Muscle of arm (tissue), 14 donors: ENCODE results near the gene NPIPA3. TPM values are rescaled to one million over a fixed set of nuclear protein-coding genes. Genes with fewer than 3 reads are reported as not detected.
"Not testable (repeated sequence)": the region's sequence is repeated elsewhere in the genome, so short reads cannot be mapped to it uniquely, and the experiment has no call there.

Experiments used
- DNase-seq: peaks from one replicate; pipeline ENCODE4 v3.0.0-alpha.2; 2013
- long read RNA-seq, 11 donors: transcript quantifications; one replicate each; lab custom pipeline, GENCODE V29; 2026
- polyA plus RNA-seq, 12 donors: library from polyadenylated mRNA; unstranded; fragments of 120-200 nt; gene quantifications; one replicate each; pipeline ENCODE4 v1.2.1, GENCODE V29; 2013; ENCODE audit not compliant: insufficient read length in 12 of 12

Gene NPIPA3
- polyA plus RNA-seq = 10 to 100 TPM in 3 of 12 donors, 1 to 10 TPM in 8, not detected in 1; 1.4 to 17.1 (median 7.5) TPM
- long read RNA-seq, donor 1 = 0 reads
- long read RNA-seq, donor 2 = 0 reads
- long read RNA-seq, donor 3 = 0 reads
- long read RNA-seq, donor 4 = 0 reads
- long read RNA-seq, donor 5 = 0 reads
- long read RNA-seq, donor 6 = 0 reads
- long read RNA-seq, donor 7 = 0 reads
- long read RNA-seq, donor 8 = 0 reads
- long read RNA-seq, donor 9 = 0 reads
- long read RNA-seq, donor 10 = 0 reads
- long read RNA-seq, donor 11 = 0 reads

DNA sequence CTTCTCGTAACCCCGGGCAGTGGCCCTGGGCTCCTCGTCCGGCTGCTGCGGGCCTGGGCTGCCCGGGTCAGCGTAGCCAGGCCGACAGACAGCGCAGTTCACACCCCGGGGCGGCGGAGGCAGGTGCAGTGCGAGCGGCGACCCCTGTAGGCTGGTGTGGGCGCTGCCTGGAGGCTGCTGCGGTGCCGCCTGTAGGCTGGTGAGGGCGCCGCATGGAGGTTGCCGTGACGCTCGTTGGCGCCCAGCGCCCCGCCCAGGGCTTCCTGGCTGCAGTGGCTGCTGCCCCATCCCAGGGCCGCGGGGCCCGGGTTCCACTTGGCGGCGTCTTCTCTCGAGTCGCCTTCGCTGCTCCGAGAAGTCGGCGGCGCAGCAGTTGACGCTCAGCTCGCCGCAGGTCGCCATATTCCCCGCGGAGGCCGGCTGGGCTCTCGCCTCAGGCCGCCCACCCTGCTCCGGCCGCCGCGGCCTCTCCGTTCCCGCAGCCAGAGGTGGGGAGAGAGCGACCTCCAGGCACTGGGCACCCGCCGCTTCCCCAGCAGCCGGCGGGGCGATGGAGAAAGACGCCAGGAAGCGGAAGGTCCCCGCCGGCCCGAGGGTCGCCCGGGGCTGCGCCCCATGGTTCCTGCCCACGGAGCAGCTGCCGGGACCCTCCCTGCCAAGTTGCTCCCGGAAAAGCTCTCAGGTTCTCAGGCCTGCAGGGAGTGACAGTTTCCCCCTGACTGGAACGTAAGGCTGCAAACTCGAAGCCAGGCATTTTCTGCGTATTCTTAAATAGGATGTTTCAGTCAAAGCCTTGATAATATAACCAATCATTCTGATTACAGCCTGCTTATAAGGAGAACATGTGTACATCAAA, at the start of gene NPIPA3:
Gene NPIPA3, plus strand, starts transcription at position 256 of the 856 bp plus-strand sequence. CDS start 5,533 bp downstream, outside the sequence.
- DNase-seq = not testable (repeated sequence)

DNA sequence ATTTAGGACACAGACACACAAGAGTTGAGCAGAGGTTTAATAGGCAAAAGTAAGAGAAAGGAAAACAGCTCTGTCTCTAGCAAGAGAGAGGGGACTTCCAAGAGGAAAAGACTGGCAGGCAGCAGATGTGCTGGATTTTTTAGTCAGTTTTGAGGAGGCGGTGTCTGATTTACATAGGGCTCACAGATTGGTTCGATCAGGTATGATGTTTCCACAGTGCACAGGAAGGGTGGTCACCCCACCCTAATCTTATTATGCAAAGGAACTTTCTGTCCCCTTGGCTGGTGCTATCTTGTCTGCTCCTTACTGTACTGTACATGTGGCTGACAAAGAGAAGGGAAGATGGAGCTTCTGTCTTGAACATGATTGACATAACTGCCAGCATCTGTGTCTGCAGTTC, 45.1 kb upstream of the NPIPA3 start:
- DNase-seq = no peak

DNA sequence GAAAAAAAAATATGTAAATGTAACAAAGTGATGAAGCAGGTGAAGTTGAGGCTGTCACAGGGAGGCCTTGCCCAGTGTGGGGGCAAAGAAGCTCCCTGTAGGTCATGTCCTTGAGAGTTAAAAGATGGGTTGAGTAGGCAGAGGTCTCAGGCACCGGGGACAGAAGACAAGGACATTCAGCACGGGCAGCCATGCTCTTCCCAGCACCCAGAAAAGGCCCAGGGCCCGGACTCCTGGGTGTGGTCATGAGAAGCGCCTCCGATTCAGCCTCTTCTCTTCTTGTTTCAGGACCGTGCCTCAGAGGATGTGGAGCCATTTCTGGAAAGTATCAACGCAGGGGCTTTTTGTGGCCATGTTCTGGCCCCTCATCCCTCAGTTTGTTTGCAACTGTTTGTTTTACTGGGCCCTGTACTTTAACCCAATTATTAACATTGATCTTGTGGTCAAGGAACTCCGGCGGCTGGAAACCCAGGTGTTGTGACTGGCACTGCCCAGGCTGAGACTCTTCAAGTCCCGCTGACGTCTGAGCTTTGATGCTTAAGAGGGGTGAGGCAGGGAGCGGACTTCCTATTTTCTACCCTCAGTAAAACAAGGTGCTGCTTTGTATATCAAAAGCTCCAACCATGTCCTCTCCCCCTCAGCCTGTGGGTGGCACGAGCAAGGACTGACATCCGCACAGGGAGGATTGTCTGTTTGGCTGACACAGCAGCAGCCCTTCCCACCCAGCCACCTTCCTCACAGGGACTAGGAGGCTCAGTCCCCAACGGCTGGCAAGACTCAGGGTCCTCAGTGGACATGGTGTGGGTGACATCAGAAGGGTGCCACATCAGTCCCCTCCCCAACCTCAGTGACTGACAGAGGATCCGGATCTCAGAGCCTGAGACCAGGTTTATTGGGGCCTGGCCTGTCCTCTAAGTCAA, 35.6 kb upstream of the NPIPA3 start:
- no peak for DNase-seq

DNA sequence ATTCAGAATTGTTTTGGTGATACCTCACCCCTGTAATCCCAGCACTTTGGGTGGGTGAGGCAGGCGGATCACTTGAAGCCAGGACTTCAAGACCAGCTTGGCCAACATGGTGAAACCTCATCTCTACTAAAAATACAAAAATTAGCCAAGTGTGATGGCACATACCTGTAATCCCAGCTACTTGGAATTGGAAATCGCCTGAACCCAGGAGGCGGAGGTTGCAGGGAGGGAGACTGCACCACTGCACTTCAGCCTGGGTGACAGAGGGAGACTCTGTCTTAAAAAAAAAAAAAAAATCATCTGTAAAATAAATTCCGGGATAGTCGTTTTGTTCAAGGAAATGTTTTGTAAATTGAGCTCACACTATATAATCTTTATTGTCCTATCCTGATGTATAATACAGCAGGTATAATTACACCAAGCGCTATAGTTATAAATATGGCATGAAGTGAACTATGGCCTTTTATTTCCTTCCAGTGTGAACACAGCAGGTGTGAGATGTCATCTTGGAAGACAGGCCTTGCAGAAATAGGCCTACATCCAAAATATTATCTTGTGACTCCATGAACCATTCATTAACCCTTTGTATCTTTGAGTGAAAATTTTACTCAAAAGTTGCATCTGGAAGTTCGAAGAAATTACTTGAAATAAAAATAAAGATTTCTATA, 34.5 kb upstream of the NPIPA3 start:
- DNase-seq = no peak

DNA sequence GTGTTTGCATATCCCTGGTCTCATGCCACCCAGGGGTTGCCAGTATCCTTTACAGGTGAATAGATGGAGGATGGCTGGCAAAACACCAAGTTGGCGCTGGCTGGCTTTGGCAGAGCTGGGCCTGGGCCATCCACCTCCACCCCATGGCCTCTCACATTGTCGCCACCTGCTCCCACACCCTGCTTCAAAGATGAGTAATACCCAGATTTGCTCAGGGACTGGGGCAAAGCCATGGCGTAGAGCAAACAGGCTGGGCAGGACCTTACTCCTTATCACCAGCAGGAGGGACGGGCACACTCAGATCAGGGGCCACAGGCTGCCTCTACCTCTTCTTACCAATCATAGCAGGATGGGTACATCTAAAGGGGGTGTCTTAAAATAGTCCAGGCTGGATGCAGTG, 33.4 kb upstream of the NPIPA3 start:
- DNase-seq = no peak

DNA sequence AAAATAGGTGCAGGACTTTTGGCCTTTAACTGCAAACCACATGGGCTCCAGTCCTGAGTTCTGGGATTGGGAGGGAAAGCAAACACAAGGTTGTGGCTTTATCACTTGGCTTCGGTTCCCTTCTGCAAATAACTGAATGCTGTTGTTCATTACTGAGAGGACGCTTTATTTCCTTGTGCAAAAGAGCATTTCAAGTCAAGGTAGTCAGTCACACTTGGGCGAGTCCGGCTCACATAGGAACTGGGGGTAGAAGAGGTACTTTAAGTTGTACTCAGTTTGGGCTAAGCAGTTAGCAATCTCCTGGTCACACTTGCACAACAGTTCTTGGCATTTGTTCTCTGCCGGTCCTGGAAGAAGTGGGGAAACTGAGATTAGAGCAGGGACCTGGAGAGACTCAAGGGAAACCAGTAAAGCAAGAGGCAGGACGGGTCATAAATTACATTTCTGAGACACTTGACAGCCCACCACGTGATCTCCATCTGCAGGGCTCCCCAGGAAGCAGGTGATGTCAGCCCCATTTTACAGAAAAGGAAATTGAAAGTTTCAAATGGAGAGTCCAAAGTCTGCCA, 30.7 kb upstream of the NPIPA3 start:
- no peak for DNase-seq

DNA sequence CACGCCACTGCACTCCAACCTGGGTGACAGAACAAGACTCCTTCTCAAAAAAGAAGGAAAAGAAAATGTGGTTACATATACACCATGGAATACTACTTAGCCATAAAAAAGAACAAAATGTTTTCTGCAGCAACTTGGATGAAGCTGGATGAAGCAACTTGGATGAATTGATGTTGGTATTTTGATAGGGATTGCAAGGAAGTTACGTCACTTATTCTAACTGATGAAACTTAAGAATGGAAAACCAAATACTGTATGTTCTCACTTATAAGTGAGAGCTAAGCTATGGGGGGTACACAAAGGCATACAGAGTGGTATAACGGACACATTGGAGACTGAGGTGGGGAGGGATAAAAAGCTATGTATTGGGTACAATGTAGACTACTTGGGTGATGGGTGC, 26.6 kb upstream of the NPIPA3 start:
- DNase-seq = no peak

DNA sequence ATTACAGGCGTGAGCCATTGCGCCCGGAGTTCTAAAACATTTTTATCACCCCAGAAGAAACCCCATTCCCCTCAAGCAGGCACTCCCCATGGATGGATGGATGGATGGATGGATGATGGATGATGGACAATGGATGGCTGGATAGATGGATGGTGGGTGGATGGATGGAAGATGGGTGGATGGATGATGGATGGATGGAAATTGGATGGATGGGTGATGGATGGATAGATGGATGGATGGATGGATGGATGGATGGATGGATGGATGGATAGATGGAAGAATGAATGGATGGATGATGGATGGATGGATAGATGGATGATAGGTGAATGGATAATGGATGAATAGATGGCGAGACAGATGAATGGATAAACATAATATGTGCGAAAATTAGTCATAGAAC, 25.6 kb upstream of the NPIPA3 start:
- no peak for DNase-seq

DNA sequence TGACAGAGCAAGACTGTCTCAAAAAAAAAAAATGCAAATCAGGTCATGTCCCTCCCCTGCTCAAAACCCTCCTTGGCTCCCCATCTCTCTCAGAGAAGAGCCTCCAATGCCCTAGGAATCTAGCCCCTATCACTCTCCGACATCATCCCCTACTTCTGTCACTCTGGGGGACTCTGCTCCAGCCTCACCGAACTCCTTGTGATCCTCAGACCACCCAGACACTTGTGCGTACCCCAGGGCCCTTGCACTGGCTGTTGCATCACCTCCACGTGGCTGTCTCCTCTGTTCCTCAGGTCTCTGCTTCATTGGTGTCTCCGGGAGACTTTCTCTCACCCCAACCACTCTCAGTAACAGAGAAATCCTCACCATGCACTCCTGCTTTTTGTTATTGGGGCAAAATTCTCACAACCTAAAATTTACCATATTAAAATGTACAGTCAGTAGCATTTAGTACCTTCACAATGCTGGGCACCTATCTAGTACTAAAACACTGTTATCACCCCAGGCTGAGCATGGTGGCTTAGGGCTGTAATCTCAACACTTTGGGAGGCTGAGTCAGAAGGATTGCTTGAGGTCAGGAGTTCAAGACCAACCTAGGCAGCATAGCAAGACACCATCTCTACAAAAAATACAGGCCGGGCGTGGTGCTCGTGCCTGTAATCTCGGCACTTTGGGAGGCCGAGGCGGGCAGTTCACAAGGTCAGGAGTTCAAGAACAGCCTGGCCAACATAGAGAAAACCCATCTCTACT, 24.3 kb upstream of the NPIPA3 start:
- DNase-seq = no peak

DNA sequence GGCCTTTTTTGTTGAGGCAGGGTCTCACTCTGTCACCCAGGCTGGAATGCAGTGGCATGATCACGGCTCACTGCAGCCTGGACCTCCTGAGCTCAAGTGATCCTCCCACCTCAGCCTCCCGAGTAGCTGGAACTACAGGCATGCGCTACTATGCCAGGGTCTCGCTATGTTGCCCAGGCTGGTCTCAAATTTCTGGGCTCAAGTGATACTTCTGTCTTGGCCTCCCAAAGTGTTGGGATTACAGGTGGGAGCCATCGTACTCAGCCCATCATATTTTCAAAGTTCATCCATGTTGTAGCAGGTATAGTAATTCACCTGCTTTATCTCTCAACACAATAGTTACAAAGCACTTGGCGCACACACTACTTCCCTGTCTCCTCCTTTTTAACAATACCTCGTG, 22.8 kb upstream of the NPIPA3 start:
- not testable (repeated sequence) for DNase-seq

DNA sequence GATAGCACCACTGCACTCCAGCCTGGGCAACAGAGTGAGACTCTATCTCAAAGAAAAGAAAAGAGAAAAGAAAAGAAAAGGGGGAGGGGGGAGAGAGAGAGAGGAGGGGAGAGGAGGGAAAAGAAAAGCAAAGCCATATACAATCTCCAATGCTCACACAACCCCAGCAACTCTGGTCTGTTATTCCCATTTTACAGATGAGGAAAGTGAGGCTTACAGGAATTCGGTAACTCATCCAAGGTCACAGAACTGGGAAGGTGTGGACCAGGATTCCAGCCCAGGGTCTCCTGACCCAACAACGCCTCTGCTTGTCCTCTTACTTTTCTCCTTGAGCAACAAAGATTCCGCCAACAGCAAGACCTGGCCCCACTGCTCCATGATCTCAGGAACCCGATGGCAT, 22.1 kb upstream of the NPIPA3 start:
- DNase-seq = no peak

DNA sequence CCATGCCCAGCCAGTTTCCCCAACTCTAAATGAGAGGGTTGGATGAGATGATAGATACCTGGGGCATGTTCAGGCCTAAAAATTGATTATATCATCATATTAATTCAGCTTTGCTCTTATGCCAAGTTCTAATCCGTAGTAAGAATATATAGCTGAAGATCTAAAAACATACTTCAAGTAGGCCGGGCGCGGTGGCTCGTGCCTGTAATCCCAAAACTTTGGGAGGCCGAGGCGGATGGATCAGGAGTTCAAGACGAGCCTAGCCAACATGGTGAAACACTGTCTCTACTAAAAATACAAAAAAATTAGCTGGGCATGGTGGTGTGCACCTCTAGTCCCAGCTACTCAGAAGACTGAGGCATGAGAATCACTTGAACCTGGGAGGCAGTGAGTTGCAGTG, 21.1 kb upstream of the NPIPA3 start:
- DNase-seq = no peak

DNA sequence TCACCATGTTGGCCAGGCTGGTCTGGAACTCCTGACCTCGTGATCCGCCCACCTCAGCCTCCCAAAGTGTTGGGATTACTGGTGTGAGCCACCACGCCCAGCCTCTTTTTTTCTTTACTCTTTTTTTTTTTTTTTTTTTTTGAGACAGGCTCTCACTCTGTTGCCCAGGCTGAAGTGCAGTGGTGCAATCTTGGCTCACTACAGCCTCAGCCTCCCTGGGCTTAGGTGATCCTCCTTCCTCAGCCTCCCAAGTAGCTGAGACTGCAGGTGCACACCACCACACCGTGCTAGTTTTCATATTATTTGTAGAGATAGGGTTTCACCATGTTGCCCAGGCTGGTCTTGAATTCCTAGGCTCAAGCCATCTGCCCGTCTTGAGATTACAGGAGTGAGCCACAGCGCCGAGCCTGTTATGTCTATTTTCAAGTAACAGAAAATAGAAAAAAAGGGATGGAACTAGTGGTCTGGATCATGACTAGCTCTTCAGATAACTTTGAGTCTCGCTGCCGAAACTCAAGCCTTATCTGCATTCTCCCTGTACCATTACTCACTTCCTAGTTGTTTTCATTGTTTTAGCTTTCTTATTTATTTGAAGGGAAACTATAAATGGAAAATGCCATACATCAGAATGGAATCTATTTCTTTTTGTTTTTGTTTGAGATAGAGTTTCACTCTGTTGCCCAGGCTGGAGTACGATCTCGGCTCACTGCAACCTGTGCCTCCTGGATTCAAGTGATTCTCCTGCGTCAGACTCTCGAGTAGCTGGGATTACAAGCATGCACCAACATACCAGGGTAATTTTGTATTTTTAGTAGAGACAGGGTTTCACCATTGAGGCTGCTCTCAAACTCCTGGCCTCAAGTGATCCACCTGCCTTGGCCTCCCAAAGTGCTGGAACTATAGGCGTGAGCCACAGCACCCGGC, 17.1 kb upstream of the NPIPA3 start:
- DNase-seq = not testable (repeated sequence)

DNA sequence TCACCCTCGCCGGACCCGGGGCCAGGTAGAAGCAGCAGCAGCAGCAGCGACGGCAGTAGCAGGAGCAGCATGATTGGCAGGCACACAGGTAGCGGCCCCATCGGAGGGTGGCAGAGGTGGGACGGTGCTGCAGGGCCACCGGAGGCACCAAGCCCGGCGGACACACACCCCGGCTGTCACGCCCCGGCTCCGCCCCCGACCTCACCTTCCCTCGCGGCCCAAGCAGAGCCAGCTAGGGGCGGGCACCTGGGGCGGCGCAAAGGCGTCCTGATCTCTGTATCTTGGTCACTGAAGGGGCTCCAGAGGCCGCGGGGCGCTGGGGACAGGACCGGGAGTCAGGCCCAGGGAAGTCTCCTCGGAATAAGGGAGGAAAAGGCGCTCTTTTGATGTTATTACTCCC, 9.1 kb upstream of the NPIPA3 start, which contains the start of gene PLA2G10:
Gene PLA2G10, minus strand, starts transcription at position 180 of the 400 bp plus-strand sequence. Its CDS starts 79 bp downstream, at position 101.
- not testable (repeated sequence) for DNase-seq

DNA sequence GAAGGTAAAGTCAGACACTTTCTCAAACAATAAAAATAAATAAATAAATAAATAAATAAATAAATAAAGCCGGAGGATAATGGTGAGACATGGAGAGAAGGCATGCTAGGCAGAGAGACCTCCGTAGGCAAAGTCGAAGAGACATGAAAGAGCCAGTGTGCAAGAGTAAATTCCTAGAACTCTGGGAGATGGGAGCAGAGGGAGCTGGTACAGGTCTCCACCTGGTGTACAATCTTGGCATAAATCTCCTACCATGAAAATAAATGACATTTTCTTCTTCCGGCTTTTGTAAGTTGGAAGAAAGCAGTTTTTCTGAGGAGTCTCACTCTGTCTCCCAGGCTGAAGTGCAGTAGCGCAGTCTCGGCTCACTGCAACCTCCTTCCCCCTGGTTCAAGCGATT, 1.4 kb upstream of the NPIPA3 start:
- not testable (repeated sequence) for DNase-seq

DNA sequence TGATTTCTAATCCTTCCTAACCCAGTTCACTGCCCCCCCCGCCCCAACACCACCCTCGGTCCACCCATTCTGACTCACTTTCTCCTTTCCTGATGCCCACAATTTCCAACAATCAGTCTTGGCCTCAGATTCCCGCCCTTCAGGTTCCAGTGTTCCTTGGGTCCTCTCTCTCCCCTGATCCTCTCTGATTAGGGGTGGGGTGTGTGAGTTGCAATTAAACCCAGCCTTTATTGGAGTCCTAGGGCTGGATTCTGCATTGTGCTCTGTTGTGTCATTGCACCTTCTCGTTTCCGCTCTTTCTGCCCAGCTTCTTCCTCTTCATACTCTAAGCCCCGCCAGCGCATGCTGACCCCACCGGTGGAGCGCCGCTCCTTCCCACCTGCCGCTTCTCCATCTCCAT, 539 bp upstream of the NPIPA3 start:
- not testable (repeated sequence) for DNase-seq

DNA sequence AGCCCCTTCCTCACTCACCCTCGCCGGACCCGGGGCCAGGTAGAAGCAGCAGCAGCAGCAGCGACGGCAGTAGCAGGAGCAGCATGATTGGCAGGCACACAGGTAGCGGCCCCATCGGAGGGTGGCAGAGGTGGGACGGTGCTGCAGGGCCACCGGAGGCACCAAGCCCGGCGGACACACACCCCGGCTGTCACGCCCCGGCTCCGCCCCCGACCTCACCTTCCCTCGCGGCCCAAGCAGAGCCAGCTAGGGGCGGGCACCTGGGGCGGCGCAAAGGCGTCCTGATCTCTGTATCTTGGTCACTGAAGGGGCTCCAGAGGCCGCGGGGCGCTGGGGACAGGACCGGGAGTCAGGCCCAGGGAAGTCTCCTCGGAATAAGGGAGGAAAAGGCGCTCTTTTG, 30.0 kb downstream of the NPIPA3 start:
- DNase-seq = not testable (repeated sequence)

DNA sequence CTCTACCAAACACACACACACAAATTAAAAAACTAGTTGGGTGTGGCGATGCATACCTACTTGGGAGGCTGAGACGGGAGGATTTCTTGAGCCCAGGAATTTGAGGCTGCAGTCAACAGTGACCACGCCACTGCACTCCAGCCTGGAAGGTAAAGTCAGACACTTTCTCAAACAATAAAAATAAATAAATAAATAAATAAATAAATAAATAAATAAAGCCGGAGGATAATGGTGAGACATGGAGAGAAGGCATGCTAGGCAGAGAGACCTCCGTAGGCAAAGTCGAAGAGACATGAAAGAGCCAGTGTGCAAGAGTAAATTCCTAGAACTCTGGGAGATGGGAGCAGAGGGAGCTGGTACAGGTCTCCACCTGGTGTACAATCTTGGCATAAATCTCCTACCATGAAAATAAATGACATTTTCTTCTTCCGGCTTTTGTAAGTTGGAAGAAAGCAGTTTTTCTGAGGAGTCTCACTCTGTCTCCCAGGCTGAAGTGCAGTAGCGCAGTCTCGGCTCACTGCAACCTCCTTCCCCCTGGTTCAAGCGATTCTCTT, 37.7 kb downstream of the NPIPA3 start:
- not testable (repeated sequence) for DNase-seq

DNA sequence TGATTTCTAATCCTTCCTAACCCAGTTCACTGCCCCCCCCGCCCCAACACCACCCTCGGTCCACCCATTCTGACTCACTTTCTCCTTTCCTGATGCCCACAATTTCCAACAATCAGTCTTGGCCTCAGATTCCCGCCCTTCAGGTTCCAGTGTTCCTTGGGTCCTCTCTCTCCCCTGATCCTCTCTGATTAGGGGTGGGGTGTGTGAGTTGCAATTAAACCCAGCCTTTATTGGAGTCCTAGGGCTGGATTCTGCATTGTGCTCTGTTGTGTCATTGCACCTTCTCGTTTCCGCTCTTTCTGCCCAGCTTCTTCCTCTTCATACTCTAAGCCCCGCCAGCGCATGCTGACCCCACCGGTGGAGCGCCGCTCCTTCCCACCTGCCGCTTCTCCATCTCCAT, 38.6 kb downstream of the NPIPA3 start:
- not testable (repeated sequence) for DNase-seq
